CD4-positive, CD25-positive, alpha-beta regulatory T cell (primary cell): Measurements from ENCODE around the gene SAMD14. TPM values are rescaled to one million over a fixed set of nuclear protein-coding genes. Genes with fewer than 3 reads are reported as not detected.

Experiments used
- ATAC-seq, 2 donors: fragments of 150-1000 bp; cut with Tn5 transposase; one replicate each; pipeline ENCODE4 v1.10.0; 2021; ENCODE audit warnings: low read depth in 2 of 2, moderate number of reproducible peaks in 2 of 2, moderate library complexity in 1 of 2
- DNase-seq, 3 donors: peaks; one replicate each; pipeline versions ENCODE4 v3.0.0 to v3.0.0-alpha.2; 2012 to 2022; ENCODE audit warnings: mixed read lengths in 1 of 3
- H3K27ac ChIP-seq: one replicate; pipeline ENCODE4 v1.7.0; 2013; ENCODE audit warnings: mild to moderate bottlenecking, low read length; ENCODE audit not compliant: insufficient read depth, poor library complexity, severe bottlenecking
- H3K27me3 ChIP-seq: one replicate; pipeline ENCODE4 v1.7.0; 2013; ENCODE audit warnings: low read length; ENCODE audit not compliant: control insufficient read depth, insufficient read depth
- H3K36me3 ChIP-seq: one replicate; pipeline ENCODE4 v1.7.0; 2013; ENCODE audit warnings: mild to moderate bottlenecking, low read length, moderate library complexity; ENCODE audit not compliant: control insufficient read depth, insufficient read depth
- H3K4me1 ChIP-seq: 2 replicates; pipeline ENCODE4 v1.7.0; 2013; ENCODE audit warnings: mild to moderate bottlenecking, low read length; ENCODE audit not compliant: insufficient read depth, control insufficient read depth, poor library complexity, severe bottlenecking
- H3K4me3 ChIP-seq: one replicate; pipeline ENCODE4 v1.7.0; 2013; ENCODE audit warnings: low read depth, mild to moderate bottlenecking, low read length, moderate library complexity
- H3K9me3 ChIP-seq, 2 experiments: 1 replicate in 1 of 2; 2 replicates in 1 of 2; pipeline ENCODE4 v1.7.0; 2013; ENCODE audit warnings: low read length in 2 of 2, mild to moderate bottlenecking in 1 of 2, moderate library complexity in 1 of 2; ENCODE audit not compliant: control insufficient read depth in 2 of 2
- H3K27ac Mint-ChIP-seq, 3 donors: one replicate each; pipeline ENCODE4 v1.8.0; 2020 to 2022; ENCODE audit warnings: mild to moderate bottlenecking in 3 of 3, mixed read lengths in 3 of 3, moderate library complexity in 2 of 3
- H3K27me3 Mint-ChIP-seq: one replicate; pipeline ENCODE4 v1.8.0; 2022; ENCODE audit warnings: mild to moderate bottlenecking, mixed read lengths
- H3K36me3 Mint-ChIP-seq: one replicate; pipeline ENCODE4 v1.8.0; 2020; ENCODE audit warnings: mixed read lengths
- H3K4me1 Mint-ChIP-seq, 4 donors: one replicate each; pipeline ENCODE4 v1.8.0; 2020 to 2022; ENCODE audit warnings: mixed read lengths in 4 of 4, mild to moderate bottlenecking in 1 of 4
- H3K4me3 Mint-ChIP-seq, 4 donors: one replicate each; pipeline ENCODE4 v1.8.0; 2020 to 2022; ENCODE audit warnings: mild to moderate bottlenecking in 4 of 4, mixed read lengths in 4 of 4, moderate library complexity in 3 of 4
- H3K9me3 Mint-ChIP-seq, 7 donors: one replicate each; pipeline ENCODE4 v1.8.0; 2020 to 2022; ENCODE audit warnings: mixed read lengths in 7 of 7, mild to moderate bottlenecking in 3 of 7, moderate library complexity in 2 of 7
- polyA plus RNA-seq, 4 donors: library from polyadenylated mRNA; unstranded; fragments of 300-500 nt; fragmentation: Illumina TruSeq; gene quantifications; one replicate each; pipeline ENCODE4 v1.2.3, GENCODE V29; 2021
- total RNA-seq: library from RNA; stranded (reverse); gene quantifications from one replicate; pipeline ENCODE4 v1.2.3, GENCODE V29; 2022

The SAMD14 gene
- total and polyA plus RNA-seq, 5 donors from 2014 or later: 0.09 to 0.96 TPM; not detected in 3

- H3K27me3 ChIP-seq: no peaks in the 10 kb centered on the region
- Mint-ChIP-seq H3K27ac (peak overlapping the region; percentile 69 to 97 (median 97)), H3K36me3 (peaks cover 4% of the 10 kb centered on the region), H3K4me1 (peaks cover 0 to 40% (median 17%) of the 10 kb centered on the region in 4 donors), H3K4me3 (peak overlapping the region; percentile 95 to 99 (median 99)), H3K27me3 (no peaks in the 10 kb centered on the region), H3K9me3 (no peaks in the 10 kb centered on the region)
- peak overlapping the region; percentile 99 for H3K4me3 ChIP-seq
- peaks cover 16% of the 10 kb centered on the region for H3K36me3 ChIP-seq
- peak; percentile 25 to 35 for ATAC-seq
- peak overlapping the region; percentile 88 for H3K27ac ChIP-seq
- H3K4me1 ChIP-seq: peaks cover 22% of the 10 kb centered on the region
- no peaks in the 10 kb centered on the region for H3K9me3 ChIP-seq
- DNase-seq: peak; percentile 82 to 89 (median 88)
Observed at GRCh38 chr17:50094243-50094752, 35.7 kb downstream of the SAMD14 start.

- peak overlapping the region; percentile 88 for H3K27ac ChIP-seq
- DNase-seq (no peak), ATAC-seq (no peak)
- H3K27me3 Mint-ChIP-seq: no peaks in the 10 kb centered on the region
- H3K4me3 Mint-ChIP-seq: peak overlapping the region; percentile 95 to 99 (median 99)
- peaks cover 11% of the 10 kb centered on the region for H3K36me3 ChIP-seq
- H3K4me3 ChIP-seq: peak overlapping the region; percentile 99
- H3K4me1 ChIP-seq: peaks cover 22% of the 10 kb centered on the region
- H3K9me3 Mint-ChIP-seq: no peaks in the 10 kb centered on the region
- peaks cover 0 to 40% (median 16%) of the 10 kb centered on the region in 4 donors for H3K4me1 Mint-ChIP-seq
- peaks cover 4% of the 10 kb centered on the region for H3K36me3 Mint-ChIP-seq
- H3K27me3 ChIP-seq: no peaks in the 10 kb centered on the region
- H3K27ac Mint-ChIP-seq: peak overlapping the region in 1 of 3 donors; percentile 97
- H3K9me3 ChIP-seq: no peaks in the 10 kb centered on the region
Observed at GRCh38 chr17:50093807-50094206, 36.2 kb downstream of the SAMD14 start.

- Histone ChIP-seq H3K27me3 (no peaks in the 10 kb centered on the region), H3K27ac (no peak overlapping the region), H3K36me3 (peaks cover 6% of the 10 kb centered on the region), H3K4me3 (no peak overlapping the region), H3K9me3 (no peaks in the 10 kb centered on the region), H3K4me1 (peaks cover 22% of the 10 kb centered on the region)
- DNase-seq (no peak), ATAC-seq (no peak)
- Mint-ChIP-seq H3K27ac (no peak overlapping the region), H3K9me3 (no peaks in the 10 kb centered on the region), H3K4me1 (peaks cover 0 to 35% (median 14%) of the 10 kb centered on the region in 4 donors), H3K27me3 (no peaks in the 10 kb centered on the region), H3K36me3 (no peaks in the 10 kb centered on the region), H3K4me3 (peak overlapping the region in 3 of 4 donors; percentile 23 to 83 (median 35))
Observed at GRCh38 chr17:50093246-50093645, 36.7 kb downstream of the SAMD14 start.

GRCh38 chr17:50091918-50092285 is 38.1 kb downstream of the SAMD14 start:
- Histone ChIP-seq H3K27me3 (no peaks in the 10 kb centered on the region), H3K36me3 (no peaks in the 10 kb centered on the region), H3K27ac (no peak overlapping the region), H3K4me1 (peaks cover 21% of the 10 kb centered on the region), H3K9me3 (no peaks in the 10 kb centered on the region), H3K4me3 (no peak overlapping the region)
- DNase-seq (no peak), ATAC-seq (no peak)
- Mint-ChIP-seq H3K27ac (no peak overlapping the region), H3K4me3 (peak overlapping the region in 1 of 4 donors; percentile 74), H3K27me3 (no peaks in the 10 kb centered on the region), H3K9me3 (no peaks in the 10 kb centered on the region), H3K4me1 (peaks cover 0 to 28% (median 15%) of the 10 kb centered on the region in 4 donors), H3K36me3 (no peaks in the 10 kb centered on the region)

- no peaks in the 10 kb centered on the region for H3K9me3 ChIP-seq
- H3K4me3 Mint-ChIP-seq: peak overlapping the region in 1 of 4 donors; percentile 74
- DNase-seq (no peak), ATAC-seq (no peak)
- no peaks in the 10 kb centered on the region for H3K27me3 Mint-ChIP-seq
- H3K27me3 ChIP-seq: no peaks in the 10 kb centered on the region
- peaks cover 14% of the 10 kb centered on the region for H3K4me1 ChIP-seq
- H3K36me3 Mint-ChIP-seq: no peaks in the 10 kb centered on the region
- H3K27ac ChIP-seq: no peak overlapping the region
- H3K4me3 ChIP-seq: no peak overlapping the region
- no peaks in the 10 kb centered on the region for H3K9me3 Mint-ChIP-seq
- no peak overlapping the region for H3K27ac Mint-ChIP-seq
- H3K36me3 ChIP-seq: no peaks in the 10 kb centered on the region
- peaks cover 0 to 24% (median 12%) of the 10 kb centered on the region in 4 donors for H3K4me1 Mint-ChIP-seq
Observed at GRCh38 chr17:50090971-50091917, 38.7 kb downstream of the SAMD14 start.

GRCh38 chr17:50090071-50090470 is 39.9 kb downstream of the SAMD14 start:
- H3K27me3 Mint-ChIP-seq: no peaks in the 10 kb centered on the region
- Histone ChIP-seq H3K27me3 (no peaks in the 10 kb centered on the region), H3K9me3 (no peaks in the 10 kb centered on the region), H3K36me3 (no peaks in the 10 kb centered on the region), H3K4me1 (peaks cover 4% of the 10 kb centered on the region), H3K4me3 (no peak overlapping the region), H3K27ac (no peak overlapping the region)
- ATAC-seq (no peak), DNase-seq (no peak)
- H3K4me3 Mint-ChIP-seq: no peak overlapping the region
- H3K9me3 Mint-ChIP-seq: no peaks in the 10 kb centered on the region
- H3K36me3 Mint-ChIP-seq: no peaks in the 10 kb centered on the region
- H3K27ac Mint-ChIP-seq: no peak overlapping the region
- H3K4me1 Mint-ChIP-seq: peaks cover 0 to 12% (median 6%) of the 10 kb centered on the region in 4 donors

- no peak for DNase-seq
- H3K4me1 ChIP-seq: no peaks in the 10 kb centered on the region
- H3K27ac Mint-ChIP-seq: peak overlapping the region in 1 of 3 donors; percentile 43
- H3K4me3 ChIP-seq: no peak overlapping the region
- peaks cover 0 to 8% (median 2%) of the 10 kb centered on the region in 4 donors for H3K4me1 Mint-ChIP-seq
- H3K36me3 Mint-ChIP-seq: no peaks in the 10 kb centered on the region
- no peaks in the 10 kb centered on the region for H3K9me3 Mint-ChIP-seq
- no peaks in the 10 kb centered on the region for H3K9me3 ChIP-seq
- no peak overlapping the region for H3K4me3 Mint-ChIP-seq
- no peaks in the 10 kb centered on the region for H3K27me3 ChIP-seq
- H3K36me3 ChIP-seq: no peaks in the 10 kb centered on the region
- no peak for ATAC-seq
- H3K27ac ChIP-seq: no peak overlapping the region
- H3K27me3 Mint-ChIP-seq: no peaks in the 10 kb centered on the region
Observed at GRCh38 chr17:50088952-50089825, 40.8 kb downstream of the SAMD14 start.
